ENCODE data around the gene ARID4B.

- TF ChIP-seq CTCF (conservative IDR thresholded peaks at IDR 0.05 in 1 of 2, IDR thresholded peaks at IDR 0.05 in 1 of 2; ENCODE audit: low read depth in 1 of 2, low read length in 2 of 2) (no peak), EZH2 (IDR thresholded peaks at IDR 0.05; ENCODE audit: low read length, missing control alignments) (no peak)
Measured at GRCh38 chr1:235280467-235280866, 47.5 kb downstream of the ARID4B start.
